ENCODE results near the gene DLG2. TPM values are rescaled to one million over a fixed set of nuclear protein-coding genes. Genes with fewer than 3 reads are reported as not detected.

The DLG2 gene
- total and polyA plus RNA-seq, 2 of the 4 experiments (the other 2 are of a cell fraction) = 0.31 to 0.36 TPM

DNA sequence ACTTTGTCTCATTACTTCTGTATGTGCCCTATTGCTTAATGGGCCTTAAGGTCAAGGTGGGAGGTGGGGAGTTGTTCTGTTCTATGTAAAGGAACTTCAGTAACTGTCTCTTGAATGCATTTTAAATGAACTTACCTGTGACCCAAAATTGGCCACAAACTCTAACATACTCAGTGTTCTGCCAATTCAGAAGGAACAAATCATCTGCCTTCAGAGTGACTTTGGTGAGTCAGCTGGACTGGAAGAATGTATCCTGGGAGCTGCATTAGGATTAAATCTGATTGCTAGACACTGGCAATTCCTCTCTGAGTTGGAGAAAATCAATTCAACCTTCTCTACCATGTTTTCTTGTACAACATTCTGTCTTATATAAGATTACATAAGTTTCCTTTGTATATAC, 1104.8 kb downstream of the DLG2 start:
- Histone ChIP-seq H3K18ac (ENCODE audit: low read depth, low read length) (no peak overlapping the region), H2AFZ (replicated peaks; ENCODE audit: low read length, poor library complexity) (no peak overlapping the region), H3K9me3 (ENCODE audit: control insufficient read depth, insufficient read depth, low read length) (no peaks in the 10 kb centered on the region), H2BK5ac (ENCODE audit: low read depth, low read length, poor library complexity, severe bottlenecking) (no peak overlapping the region), H3K4me3 (ENCODE audit: insufficient read depth, low read depth, low read length) (no peak overlapping the region), H3K4me1 (ENCODE audit: control insufficient read depth, insufficient read depth, low read length) (no peaks in the 10 kb centered on the region), H3K36me3 (ENCODE audit: control insufficient read depth, insufficient read depth, low read length) (no peaks in the 10 kb centered on the region), H4K8ac (ENCODE audit: low read depth in 2 of 2, low read length in 2 of 2) (no peak overlapping the region), H3K56ac (ENCODE audit: extremely low read depth, insufficient read depth, low read length) (no peak overlapping the region), H2AK5ac (ENCODE audit: low read depth, low read length) (no peak overlapping the region), H3K27me3 (ENCODE audit: control insufficient read depth, insufficient read depth, low read length) (no peaks in the 10 kb centered on the region), H2AK9ac (replicated peaks; ENCODE audit: low read depth, low read length, poor library complexity) (no peak overlapping the region), H4K20me1 (ENCODE audit: insufficient read depth, low read length) (no peaks in the 10 kb centered on the region), H3K9me1 (ENCODE audit: insufficient read depth, low read length) (no peaks in the 10 kb centered on the region), H3K79me1 (ENCODE audit: low read depth in 1 of 2, low read length in 2 of 2) (no peaks in the 10 kb centered on the region), H3K14ac (replicated peaks; ENCODE audit: low read depth, low read length) (no peak overlapping the region), H3K4ac (ENCODE audit: low read depth, low read length) (no peak overlapping the region), H4K91ac (ENCODE audit: insufficient read depth, low read depth, low read length) (no peak overlapping the region), H2BK15ac (ENCODE audit: low read depth, low read length) (no peak overlapping the region), H3K27ac (ENCODE audit: insufficient read depth, low read length) (no peak overlapping the region), H3K9ac (ENCODE audit: low read depth, low read length) (no peak overlapping the region), H2BK120ac (ENCODE audit: low read depth, low read length) (no peak overlapping the region), H3K23ac (ENCODE audit: low read depth, low read length) (no peak overlapping the region), H3K4me2 (ENCODE audit: low read depth, low read length) (no peak overlapping the region), H4K5ac (ENCODE audit: low read depth, low read length) (no peak overlapping the region), H2BK20ac (ENCODE audit: low read depth, low read length) (no peak overlapping the region)
- BruUV-seq (replicated peaks) = no TSS peak
- ATAC-seq (ENCODE audit: low read depth) (no peak), DNase-seq (no peak)
- POLR2A ChIA-PET (ENCODE audit: unreplicated experiment) = no interaction called here
- TF ChIP-seq MAZ (IDR thresholded peaks at IDR 0.05; ENCODE audit: borderline replicate concordance, low read depth, low read length) = no peak
- no peak for TF ChIP-seq FOS (IDR thresholded peaks at IDR 0.05; ENCODE audit: low read depth, low read length)
- TF ChIP-seq RFX5 (IDR thresholded peaks at IDR 0.05; ENCODE audit: low read depth, low read length) = no peak
- TF ChIP-seq, protein P1, sequence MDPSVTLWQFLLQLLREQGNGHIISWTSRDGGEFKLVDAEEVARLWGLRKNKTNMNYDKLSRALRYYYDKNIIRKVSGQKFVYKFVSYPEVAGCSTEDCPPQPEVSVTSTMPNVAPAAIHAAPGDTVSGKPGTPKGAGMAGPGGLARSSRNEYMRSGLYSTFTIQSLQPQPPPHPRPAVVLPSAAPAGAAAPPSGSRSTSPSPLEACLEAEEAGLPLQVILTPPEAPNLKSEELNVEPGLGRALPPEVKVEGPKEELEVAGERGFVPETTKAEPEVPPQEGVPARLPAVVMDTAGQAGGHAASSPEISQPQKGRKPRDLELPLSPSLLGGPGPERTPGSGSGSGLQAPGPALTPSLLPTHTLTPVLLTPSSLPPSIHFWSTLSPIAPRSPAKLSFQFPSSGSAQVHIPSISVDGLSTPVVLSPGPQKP (IDR thresholded peaks at IDR 0.05; ENCODE audit: borderline replicate concordance, low read depth, low read length) = no peak
- TF ChIP-seq CEBPB (IDR thresholded peaks at IDR 0.05; ENCODE audit: low read depth, low read length) = no peak
- TF ChIP-seq MXI1 (IDR thresholded peaks at IDR 0.05; ENCODE audit: borderline replicate concordance, low read depth, low read length) = no peak
- no peak for TF ChIP-seq POLR2A (IDR thresholded peaks at IDR 0.05; ENCODE audit: low read depth, low read length)
- TF ChIP-seq RAD21 (IDR thresholded peaks at IDR 0.05; ENCODE audit: low read length) = no peak
- no peak for TF ChIP-seq RCOR1 (IDR thresholded peaks at IDR 0.05; ENCODE audit: insufficient replicate concordance, low read length)
- TF ChIP-seq, protein P2, sequence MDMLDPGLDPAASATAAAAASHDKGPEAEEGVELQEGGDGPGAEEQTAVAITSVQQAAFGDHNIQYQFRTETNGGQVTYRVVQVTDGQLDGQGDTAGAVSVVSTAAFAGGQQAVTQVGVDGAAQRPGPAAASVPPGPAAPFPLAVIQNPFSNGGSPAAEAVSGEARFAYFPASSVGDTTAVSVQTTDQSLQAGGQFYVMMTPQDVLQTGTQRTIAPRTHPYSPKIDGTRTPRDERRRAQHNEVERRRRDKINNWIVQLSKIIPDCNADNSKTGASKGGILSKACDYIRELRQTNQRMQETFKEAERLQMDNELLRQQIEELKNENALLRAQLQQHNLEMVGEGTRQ (IDR thresholded peaks at IDR 0.05; ENCODE audit: low read depth, low read length) = no peak
- TF ChIP-seq, protein P3, sequence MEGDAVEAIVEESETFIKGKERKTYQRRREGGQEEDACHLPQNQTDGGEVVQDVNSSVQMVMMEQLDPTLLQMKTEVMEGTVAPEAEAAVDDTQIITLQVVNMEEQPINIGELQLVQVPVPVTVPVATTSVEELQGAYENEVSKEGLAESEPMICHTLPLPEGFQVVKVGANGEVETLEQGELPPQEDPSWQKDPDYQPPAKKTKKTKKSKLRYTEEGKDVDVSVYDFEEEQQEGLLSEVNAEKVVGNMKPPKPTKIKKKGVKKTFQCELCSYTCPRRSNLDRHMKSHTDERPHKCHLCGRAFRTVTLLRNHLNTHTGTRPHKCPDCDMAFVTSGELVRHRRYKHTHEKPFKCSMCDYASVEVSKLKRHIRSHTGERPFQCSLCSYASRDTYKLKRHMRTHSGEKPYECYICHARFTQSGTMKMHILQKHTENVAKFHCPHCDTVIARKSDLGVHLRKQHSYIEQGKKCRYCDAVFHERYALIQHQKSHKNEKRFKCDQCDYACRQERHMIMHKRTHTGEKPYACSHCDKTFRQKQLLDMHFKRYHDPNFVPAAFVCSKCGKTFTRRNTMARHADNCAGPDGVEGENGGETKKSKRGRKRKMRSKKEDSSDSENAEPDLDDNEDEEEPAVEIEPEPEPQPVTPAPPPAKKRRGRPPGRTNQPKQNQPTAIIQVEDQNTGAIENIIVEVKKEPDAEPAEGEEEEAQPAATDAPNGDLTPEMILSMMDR (conservative IDR thresholded peaks at IDR 0.05; ENCODE audit: low read depth, low read length) = no peak
- no peak for TF ChIP-seq BHLHE40 (IDR thresholded peaks at IDR 0.05; ENCODE audit: low read depth, low read length)
- no peak for TF ChIP-seq NFE2L2 (IDR thresholded peaks at IDR 0.05; ENCODE audit: low read depth, low read length)
- dilution Hi-C loops (cut with HindIII; ENCODE audit: low sequenced_read_pairs, unreplicated experiment) (no loop called here), in situ Hi-C loops (cut with MboI; ENCODE audit: low sequenced_read_pairs) (no loop called here), intact Hi-C loops (cut with micrococcal nuclease) (loop anchor here (5.0 kb wide), 1 partner anchor 140 kb away; no protein-coding TSS in a partner anchor)
- CTCF ChIA-PET = no interaction called here

Measured in IMR-90 (cell line).